Inferior parietal cortex (tissue), 1 donor: ENCODE data around the gene LOC101059915.
"Not testable (repeated sequence)": the region's sequence is repeated elsewhere in the genome, so short reads cannot be mapped to it uniquely, and the experiment has no call there.

Source experiments
- DNase-seq: peaks from one replicate; pipeline ENCODE4 v3.0.0-alpha.2; 2016; ENCODE audit errors: extremely low spot score

Gene LOC101059915

DNA sequence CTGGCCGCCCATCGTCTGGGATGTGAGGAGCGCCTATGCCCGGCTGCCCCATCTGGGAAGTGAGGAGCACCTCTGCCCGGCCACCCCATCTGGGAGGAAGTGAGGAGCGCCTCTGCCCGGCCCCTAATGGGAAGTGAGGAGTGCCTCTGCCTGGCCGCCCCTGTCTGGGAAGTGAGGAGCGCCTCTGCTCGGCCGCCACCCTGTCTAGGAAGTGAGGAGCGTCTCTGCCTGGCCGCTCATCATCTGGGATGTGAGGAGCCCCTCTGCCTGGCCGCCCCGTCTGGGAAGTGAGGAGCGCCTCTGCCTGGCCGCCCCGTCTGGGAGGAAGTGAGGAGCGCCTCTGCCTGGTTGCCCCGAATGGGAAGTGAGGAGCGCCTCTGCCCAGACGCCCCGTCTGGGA is 8.3 kb downstream of the LOC101059915 start:
- DNase-seq, result not testable (repeated sequence)

DNA sequence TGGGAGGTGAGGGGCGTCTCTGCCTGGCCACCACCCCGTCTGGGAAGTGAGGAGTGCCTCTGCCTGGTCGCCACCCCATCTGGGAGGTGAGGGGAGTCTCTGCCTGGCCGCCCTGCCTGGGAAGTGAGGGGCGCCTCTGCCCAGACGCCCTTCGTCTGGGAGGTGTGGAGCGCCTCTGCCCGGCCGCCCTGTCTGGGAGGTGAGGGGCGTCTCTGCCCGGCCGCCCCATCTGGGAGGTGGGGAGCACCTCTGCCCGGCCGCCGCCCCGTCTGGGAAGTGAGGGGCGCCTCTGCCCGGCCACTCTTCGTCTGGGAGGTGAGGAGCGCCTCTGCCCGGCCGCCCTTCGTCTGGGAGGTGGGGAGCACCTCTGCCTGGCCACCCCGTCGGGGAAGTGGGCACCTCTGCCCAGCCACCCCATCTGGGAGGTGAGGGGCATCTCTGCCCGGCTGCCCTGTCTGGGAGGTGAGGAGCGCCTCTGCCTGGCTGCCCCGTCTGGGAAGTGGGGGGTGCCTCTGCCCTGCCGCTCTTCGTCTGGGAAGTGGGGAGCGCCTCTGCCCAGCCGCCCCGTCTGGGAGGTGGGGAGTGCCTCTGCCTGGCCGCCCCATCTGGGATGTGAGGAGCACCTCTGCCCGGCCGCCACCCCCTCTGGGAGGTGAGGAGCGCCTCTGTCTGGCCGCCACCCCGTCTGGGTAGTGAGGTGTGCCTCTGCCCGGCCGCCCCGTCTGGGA is 8.9 kb downstream of the LOC101059915 start:
- not testable (repeated sequence) for DNase-seq

DNA sequence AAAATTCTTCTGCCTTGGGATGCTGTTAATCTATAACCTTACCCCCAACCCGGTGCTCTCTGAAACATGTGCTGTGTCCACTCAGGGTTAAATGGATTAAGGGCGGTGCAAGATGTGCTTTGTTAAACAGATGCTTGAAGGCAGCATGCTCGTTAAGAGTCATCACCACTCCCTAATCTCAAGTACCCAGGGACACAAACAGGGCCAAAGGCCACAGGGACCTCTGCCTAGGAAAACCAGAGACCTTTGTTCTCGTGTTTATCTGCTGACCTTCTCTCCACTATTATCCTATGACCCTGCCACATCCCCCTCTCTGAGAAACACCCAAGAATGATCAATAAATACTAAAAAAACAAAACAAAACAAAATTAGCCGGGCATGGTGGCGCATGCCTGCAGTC is 9.8 kb downstream of the LOC101059915 start:
- DNase-seq, result not testable (repeated sequence)

DNA sequence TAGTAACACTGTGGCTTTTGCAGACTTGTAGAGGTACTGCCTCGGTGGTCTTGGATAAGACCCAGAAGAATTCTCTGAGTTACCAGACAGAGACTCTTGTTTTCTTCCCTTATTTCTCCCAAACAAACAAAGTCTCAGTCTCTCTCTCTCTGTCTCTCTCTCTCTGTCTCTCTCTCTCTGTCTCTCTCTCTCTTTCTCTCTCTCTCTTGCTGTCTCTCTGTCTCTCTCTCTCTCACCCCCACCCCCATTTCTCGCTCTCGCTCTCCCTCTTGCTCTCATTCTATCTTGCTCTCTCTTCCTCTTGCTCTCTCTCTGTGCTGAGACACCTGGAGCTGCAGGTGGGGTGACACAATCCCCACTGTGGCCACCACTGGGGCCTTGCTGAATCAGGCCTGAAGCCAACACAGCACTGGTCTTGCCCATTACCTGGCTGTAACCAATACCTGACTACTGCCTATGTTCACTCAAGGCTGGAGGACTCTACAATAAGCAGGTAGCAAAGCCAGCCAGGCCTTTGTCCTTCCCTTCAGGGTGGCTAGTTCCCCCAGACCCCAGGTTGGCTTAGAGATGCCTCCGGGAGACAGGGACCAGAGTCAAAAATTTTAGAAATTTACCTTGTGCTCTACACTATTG is 12.3 kb downstream of the LOC101059915 start:
- no peak for DNase-seq

DNA sequence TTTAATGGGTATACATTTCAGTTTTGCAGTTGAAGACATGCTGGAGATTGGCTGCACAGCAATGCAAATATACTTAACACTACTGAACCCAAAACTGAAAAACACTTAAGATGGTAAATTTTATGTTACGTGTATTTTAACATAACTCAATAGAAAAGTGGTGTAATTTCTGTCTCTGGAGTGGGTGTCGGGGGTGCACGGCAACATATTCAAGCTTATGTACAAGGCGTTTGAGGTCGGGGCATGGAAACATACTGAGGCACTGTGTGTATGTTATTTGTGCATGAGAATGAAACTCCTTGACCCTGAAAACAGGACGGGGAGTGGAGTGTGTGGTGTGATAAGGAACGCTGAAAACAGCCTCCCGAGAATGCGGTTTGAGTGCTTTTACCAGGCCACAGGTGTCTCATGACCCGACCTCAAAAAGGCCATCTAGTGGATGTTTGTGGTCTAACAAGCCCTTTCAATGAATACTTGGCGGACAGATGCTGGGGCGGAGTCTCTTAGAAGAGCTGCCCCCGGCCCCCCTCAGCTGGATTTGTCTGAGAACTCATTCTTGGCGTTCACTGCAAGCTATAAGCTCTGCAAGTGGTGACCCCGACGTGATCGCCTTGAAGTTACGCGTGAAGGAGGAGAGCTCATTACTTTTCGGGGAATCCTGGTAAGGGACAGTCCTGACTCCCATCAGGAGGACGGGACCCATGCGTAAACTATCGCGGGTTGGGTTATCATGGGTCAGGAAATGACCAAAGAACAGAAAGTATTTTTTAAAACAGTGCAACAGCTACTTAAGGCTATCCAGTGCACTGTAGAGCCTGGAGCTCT is 29.5 kb downstream of the LOC101059915 start:
- DNase-seq, result not testable (repeated sequence)

DNA sequence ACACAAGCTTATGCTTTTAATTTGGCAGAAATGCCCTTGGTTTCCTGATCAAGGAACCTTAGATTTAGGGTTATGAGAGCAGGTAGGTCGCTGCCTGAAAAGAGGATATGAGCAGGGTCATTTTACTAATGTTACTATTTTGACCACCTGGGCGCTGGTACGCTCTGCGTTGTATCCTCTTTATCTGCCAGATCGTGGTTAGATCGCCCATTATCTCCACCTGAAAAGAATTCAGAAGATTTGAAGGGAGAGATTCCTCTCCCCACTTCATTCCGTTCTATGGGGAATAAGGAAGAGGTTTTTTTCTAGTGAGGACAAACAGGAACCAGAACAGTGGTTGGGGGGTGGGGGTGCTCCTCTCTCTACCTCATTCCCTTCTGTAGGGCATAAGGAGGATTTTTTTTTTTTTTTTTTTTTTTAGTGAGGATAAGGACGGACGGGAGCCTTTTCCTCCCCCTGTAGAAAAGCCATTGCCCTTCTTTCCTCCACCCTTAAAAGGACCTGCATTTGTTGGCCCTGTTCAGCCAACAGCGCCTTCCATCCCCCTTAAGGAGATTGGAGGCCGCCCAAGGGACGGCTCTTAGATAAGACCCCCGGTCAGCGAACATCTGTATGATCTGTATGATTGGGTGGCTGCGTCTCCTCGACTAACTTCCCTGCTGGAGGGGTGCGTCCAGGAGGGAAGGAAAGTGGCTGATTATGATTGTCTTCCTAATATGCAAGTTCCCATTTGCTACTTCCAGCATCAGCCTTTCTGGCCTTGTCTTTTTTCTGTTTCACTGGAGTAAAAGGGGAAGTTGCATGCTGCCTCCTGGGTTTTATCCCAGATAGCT is 30.3 kb downstream of the LOC101059915 start:
- not testable (repeated sequence) for DNase-seq

DNA sequence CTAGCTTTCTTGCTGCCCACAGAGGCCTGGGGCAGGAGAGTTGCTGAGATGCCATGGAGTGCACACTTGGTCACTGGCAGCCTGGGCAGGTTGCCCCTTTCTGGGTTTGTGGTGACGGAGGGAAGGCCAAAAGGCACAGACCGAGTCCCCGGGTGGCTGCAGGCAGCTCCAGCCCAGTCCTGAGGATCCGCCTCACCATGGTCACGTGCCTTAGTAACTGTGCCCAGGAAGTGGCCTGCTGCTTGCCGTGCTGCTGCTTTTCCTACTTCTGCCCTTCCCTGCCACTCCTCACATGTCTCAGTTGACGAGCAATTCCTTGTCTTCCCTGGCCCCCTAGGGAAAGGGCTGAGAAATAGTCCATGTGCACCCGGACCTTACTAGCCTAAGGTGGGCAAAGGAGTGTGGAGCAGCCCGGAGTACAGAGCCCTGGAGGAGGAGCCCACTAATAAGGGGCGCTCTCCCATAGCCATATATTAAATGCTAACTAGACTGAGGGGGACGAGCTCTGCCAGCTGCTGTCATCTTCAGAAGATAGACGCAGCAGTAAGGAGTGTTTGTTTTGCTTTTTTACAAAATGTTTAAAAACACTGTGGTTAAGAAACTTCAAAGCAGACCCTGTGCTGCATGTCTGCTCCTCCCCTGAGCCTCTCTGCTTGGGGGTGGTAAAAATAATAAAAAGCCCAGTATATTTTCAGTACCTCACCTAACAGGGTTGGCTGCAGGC is 31.1 kb downstream of the LOC101059915 start:
- not testable (repeated sequence) for DNase-seq

DNA sequence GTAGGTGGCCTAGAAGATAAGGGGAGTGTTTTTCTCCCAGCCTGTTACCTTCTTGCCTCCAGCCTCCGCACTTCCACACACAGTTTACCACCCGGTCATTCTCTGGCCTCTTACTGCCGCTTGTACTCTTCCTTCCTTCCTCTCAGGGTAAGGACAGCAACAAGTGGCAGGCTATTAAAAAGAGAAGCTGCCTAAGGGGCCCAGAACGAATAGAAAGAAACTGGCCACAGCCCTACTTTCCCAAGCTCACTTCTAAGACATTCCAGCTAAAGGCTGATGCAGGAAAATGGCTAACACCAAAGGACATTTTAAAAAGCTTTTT is 31.6 kb downstream of the LOC101059915 start:
- DNase-seq, result not testable (repeated sequence)

DNA sequence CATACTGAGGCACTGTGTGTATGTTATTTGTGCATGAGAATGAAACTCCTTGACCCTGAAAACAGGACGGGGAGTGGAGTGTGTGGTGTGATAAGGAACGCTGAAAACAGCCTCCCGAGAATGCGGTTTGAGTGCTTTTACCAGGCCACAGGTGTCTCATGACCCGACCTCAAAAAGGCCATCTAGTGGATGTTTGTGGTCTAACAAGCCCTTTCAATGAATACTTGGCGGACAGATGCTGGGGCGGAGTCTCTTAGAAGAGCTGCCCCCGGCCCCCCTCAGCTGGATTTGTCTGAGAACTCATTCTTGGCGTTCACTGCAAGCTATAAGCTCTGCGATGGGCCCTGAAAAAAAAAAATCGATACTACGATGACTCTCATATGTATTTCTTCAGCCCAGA is 35.5 kb downstream of the LOC101059915 start:
- not testable (repeated sequence) for DNase-seq

DNA sequence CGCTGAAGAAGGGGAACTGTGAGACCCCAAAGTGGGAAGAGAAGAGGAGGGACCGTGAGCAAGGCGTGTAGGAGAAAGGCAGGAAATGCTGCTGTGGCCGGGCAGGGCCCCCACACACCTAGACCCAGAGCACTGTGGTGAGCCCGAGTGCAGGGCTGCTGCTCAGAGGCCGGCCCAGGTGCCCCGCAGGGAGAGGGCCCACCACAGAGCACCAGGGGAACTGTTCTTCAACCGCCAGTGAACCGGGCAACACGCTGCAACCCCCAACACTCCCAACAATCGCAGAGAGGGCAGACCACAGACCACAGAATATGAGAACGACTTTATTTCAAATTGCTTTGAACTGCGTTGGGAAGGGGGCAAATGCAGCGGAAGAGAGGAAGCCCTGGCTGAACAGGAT is 46.7 kb downstream of the LOC101059915 start:
- DNase-seq, result not testable (repeated sequence)

DNA sequence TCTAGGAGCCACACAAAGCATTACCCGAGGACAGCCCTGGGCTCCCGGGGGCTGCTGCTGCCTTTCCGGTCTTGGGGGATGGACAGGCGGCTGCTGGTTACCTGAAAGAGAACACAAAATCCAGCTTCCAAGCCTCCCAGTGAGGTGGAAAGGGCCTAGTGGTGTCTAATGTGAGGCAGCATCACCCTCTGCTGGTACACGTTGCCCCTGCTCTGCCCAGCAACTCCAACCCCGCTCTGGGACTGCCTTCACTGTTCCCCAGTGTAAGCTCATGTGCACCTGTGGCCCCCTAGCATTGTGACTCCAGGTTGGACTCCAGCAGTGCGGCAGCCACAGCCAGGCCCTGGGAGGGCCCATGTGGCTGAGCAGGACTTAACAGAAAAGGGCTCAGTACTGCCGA is 48.2 kb downstream of the LOC101059915 start:
- not testable (repeated sequence) for DNase-seq

DNA sequence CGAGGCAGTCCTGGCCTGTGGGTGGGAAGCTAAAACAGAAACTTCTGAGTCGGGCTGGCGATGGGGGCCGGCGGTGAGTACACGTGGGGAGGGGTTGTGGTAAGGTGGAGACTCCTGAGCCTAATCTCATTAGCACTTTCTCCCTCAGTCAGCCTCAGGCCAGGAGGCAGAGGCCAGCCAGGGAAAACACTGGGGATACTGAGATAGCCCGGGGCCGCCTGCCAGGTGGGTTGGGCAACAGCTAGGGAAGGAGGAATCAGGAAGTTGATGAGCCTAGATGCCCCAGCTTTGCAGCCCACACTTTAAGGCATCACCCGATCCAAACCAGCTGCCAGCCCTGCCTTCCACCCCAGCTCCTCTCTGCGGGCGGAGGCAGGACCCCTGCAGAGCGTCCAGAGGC is 49.0 kb downstream of the LOC101059915 start:
- DNase-seq, result not testable (repeated sequence)

DNA sequence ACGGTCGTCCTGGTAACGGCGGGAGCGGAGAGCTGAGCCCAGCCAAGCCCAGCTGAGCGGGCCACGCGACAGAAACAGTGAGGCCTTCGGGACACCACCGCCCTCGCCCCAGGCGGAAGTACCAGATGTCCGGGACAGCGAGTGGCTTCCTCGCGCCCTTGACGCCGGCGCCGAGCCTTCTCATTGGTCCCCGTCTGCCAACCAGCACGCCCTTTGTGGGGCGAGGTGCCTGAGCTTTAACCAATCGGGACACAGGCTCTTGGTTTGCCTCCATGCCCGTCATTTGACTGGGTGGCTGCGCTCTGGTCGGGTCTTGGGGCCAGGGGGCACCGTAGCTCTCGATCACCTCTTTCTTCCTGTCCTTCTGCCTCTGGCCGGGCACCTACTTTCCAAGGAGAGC is 50.8 kb downstream of the LOC101059915 start, which contains the start of gene CXorf49:
TSS of gene CXorf49 (minus strand) at position 101 of the 400 bp plus-strand sequence. CDS start 134 bp downstream, outside the sequence.
- DNase-seq, result not testable (repeated sequence)

DNA sequence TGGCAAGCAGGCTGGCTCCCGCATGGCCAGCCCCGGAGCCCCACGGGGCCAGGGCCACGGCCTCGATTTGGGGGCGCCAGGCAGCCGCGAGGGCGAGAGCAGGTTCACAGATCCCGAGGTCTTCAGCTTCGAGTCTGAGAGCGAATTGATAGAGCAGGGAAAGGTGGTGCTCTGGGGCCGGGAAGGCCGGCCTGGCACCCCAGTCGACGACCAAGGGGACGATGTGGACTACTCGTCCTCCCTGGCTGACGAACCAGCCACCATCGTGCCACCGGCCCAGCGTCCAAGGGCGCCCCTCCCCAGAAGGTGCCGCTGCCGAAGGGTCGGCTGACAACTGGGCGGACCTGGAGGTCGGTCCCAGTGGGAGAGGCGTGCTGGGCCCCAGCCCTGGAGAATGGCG is 51.8 kb downstream of the LOC101059915 start:
- DNase-seq, result not testable (repeated sequence)

DNA sequence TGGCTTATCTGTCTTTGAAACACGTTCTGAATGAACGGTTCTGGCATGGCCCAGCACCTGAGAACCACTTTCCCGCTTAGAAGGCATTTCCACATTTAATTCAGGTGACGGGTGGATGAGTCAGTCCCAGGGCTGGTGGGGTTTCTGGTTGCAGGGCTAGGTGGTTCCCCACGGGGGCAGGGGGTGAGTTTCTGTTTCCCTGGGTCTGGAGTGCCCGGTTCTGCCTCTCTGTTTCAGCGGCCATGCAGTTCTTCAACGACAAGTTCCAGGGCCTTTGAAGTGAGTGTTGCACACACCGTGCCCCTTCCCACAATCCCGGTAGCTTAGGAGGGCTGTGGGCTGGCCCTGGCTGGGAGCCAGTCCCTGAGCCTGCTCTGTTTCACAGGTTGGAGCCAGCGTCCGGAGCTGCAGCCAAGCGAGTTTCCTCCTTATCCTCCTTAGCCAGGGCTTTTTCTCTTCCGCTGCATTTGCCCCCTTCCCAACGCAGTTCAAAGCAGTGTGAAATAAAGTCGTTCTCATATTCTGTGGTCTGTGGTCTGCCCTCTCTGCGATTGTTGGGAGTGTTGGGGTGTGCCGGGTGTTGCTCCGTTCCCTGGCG is 53.0 kb downstream of the LOC101059915 start:
- DNase-seq, result not testable (repeated sequence)
